Measurements from ENCODE around the gene NKX2-8. TPM values are rescaled to one million over a fixed set of nuclear protein-coding genes. Genes with fewer than 3 reads are reported as not detected.

NKX2-8 gene
- polyA plus RNA-seq, 1 donor (not counting 4 experiments of a cell fraction or from before 2014, with no cell fraction given): 0.07 TPM

GRCh38 chr14:36626151-36626550 is 43.7 kb upstream of the NKX2-8 start:
- dilution Hi-C loops (cut with MboI; ENCODE audit: extremely low pct_ligation_motif_present, low sequenced_read_pairs): loop anchor here (25.0 kb wide), 2 partner anchors 311 to 486 kb away; no protein-coding TSS in a partner anchor
- no peaks in the 10 kb centered on the region for H4K20me1 ChIP-seq (ENCODE audit: control insufficient read depth, extremely low read depth, insufficient read depth, low read length)
- H3K9ac ChIP-seq (ENCODE audit: control insufficient read depth, extremely low read depth, insufficient read depth, low read length): no peak overlapping the region
- H3K4me3 ChIP-seq (ENCODE audit: control insufficient read depth in 2 of 3, extremely low read depth in 1 of 3, insufficient read depth in 2 of 3, low read depth in 1 of 3, low read length in 3 of 3): no peak overlapping the region
- H3K79me2 ChIP-seq (ENCODE audit: control insufficient read depth, insufficient read depth, low read length): no peaks in the 10 kb centered on the region
- FAIRE-seq (no peak), DNase-seq (ENCODE audit: low read depth, low spot score) (no peak)
- no peaks in the 10 kb centered on the region for H3K9me3 ChIP-seq (ENCODE audit: control insufficient read depth, low read depth, low read length)
- H3K9me1 ChIP-seq (ENCODE audit: control insufficient read depth, extremely low read depth, insufficient read depth, low read length): no peaks in the 10 kb centered on the region
- H3K27me3 ChIP-seq (ENCODE audit: control insufficient read depth, extremely low read depth, insufficient read depth, low read length): no peaks in the 10 kb centered on the region
- H3K27ac ChIP-seq (ENCODE audit: control insufficient read depth, insufficient read depth, low read length): no peak overlapping the region
- H3K4me1 ChIP-seq (ENCODE audit: control insufficient read depth, extremely low read depth, insufficient read depth, low read length): no peaks in the 10 kb centered on the region
- no peak overlapping the region for H3K4me2 ChIP-seq (ENCODE audit: control insufficient read depth, extremely low read depth, insufficient read depth, low read depth, low read length)
- TF ChIP-seq CTCF (optimal IDR thresholded peaks at IDR 0.05 in 1 of 3, IDR thresholded peaks at IDR 0.05 in 1 of 3, conservative IDR thresholded peaks at IDR 0.05 in 1 of 3; ENCODE audit: extremely low read depth in 1 of 3, insufficient read depth in 2 of 3, low read length in 3 of 3) (no peak), EZH2 (IDR thresholded peaks at IDR 0.05; ENCODE audit: low read length) (no peak)
- no peaks in the 10 kb centered on the region for H3K36me3 ChIP-seq (ENCODE audit: control insufficient read depth in 2 of 2, extremely low read depth in 1 of 2, insufficient read depth in 2 of 2, low read length in 2 of 2)
- no peak overlapping the region for H2AFZ ChIP-seq (ENCODE audit: control insufficient read depth, low read length)

GRCh38 chr14:36625436-36625835 is 43.0 kb upstream of the NKX2-8 start:
- TF ChIP-seq CTCF (optimal IDR thresholded peaks at IDR 0.05 in 1 of 3, IDR thresholded peaks at IDR 0.05 in 1 of 3, conservative IDR thresholded peaks at IDR 0.05 in 1 of 3; ENCODE audit: extremely low read depth in 1 of 3, insufficient read depth in 2 of 3, low read length in 3 of 3): no peak
- TF ChIP-seq EZH2 (IDR thresholded peaks at IDR 0.05; ENCODE audit: low read length): no peak
- no peak overlapping the region for H3K9ac ChIP-seq (ENCODE audit: control insufficient read depth, extremely low read depth, insufficient read depth, low read length)
- H3K9me1 ChIP-seq (ENCODE audit: control insufficient read depth, extremely low read depth, insufficient read depth, low read length): no peaks in the 10 kb centered on the region
- H4K20me1 ChIP-seq (ENCODE audit: control insufficient read depth, extremely low read depth, insufficient read depth, low read length): no peaks in the 10 kb centered on the region
- H3K27ac ChIP-seq (ENCODE audit: control insufficient read depth, insufficient read depth, low read length): no peak overlapping the region
- no peak for FAIRE-seq
- H3K4me3 ChIP-seq (ENCODE audit: control insufficient read depth in 2 of 3, extremely low read depth in 1 of 3, insufficient read depth in 2 of 3, low read depth in 1 of 3, low read length in 3 of 3): no peak overlapping the region
- dilution Hi-C loops (cut with MboI; ENCODE audit: extremely low pct_ligation_motif_present, low sequenced_read_pairs): loop anchor here (25.0 kb wide), 2 partner anchors 312 to 487 kb away; no protein-coding TSS in a partner anchor
- no peak for DNase-seq (ENCODE audit: low read depth, low spot score)
- no peaks in the 10 kb centered on the region for H3K27me3 ChIP-seq (ENCODE audit: control insufficient read depth, extremely low read depth, insufficient read depth, low read length)
- H3K4me1 ChIP-seq (ENCODE audit: control insufficient read depth, extremely low read depth, insufficient read depth, low read length): no peaks in the 10 kb centered on the region
- no peaks in the 10 kb centered on the region for H3K36me3 ChIP-seq (ENCODE audit: control insufficient read depth in 2 of 2, extremely low read depth in 1 of 2, insufficient read depth in 2 of 2, low read length in 2 of 2)
- H3K9me3 ChIP-seq (ENCODE audit: control insufficient read depth, low read depth, low read length): no peaks in the 10 kb centered on the region
- H3K4me2 ChIP-seq (ENCODE audit: control insufficient read depth, extremely low read depth, insufficient read depth, low read depth, low read length): no peak overlapping the region
- H2AFZ ChIP-seq (ENCODE audit: control insufficient read depth, low read length): no peak overlapping the region
- no peaks in the 10 kb centered on the region for H3K79me2 ChIP-seq (ENCODE audit: control insufficient read depth, insufficient read depth, low read length)

Data from keratinocyte (primary cell).